T-helper 22 cell (primary cell): ENCODE measurements around the gene ABCA13.

ENCODE experiments used
- DNase-seq: peaks from one replicate; pipeline ENCODE4 v3.0.0-alpha.2; 2020; ENCODE audit warnings: low read depth

Gene ABCA13

DNA sequence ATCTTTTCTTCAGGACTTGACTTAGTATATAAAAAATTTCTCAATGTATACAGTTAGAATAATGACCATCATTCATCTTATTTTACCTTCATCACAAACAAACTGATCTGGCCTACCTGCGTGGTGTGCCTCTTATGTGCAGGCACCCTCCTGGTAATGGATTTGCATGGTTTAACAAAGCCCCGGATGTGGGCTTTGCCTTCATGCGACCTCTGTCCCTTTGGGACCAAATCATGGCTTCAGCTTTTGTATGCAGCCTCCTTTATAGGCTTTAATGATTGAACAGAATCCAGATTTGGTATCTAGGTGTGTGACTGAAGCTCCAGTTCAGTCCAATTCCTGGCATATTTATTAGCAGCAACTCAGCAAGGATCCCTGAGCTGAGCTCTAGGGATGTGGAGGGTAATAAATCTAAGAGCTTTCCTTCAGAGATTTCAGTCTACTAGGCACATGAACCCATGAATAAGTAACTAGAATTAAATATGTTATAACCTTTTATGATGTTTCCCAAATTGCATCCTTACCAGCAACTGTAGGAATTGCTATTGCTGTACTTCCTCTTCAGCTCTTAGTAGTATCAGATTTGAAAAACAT, 256.9 kb downstream of the ABCA13 start:
- DNase-seq = no peak

DNA sequence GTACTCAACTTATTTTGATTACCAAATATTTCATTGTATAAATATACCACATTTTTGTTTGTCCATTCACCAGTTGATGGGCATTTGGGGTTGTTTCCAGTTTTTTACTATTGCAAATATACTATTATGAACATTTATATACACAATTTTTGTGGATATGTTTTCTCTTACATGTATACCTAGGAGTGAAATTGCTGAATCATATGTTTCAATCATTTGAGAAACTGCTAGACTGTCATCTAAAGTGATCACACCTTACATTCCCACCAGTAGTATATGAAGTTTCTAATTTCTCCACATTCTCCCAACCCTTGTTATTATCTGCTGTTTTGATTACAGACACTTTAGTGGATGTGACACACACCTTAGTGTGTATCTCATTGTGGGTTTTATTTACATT, 257.9 kb downstream of the ABCA13 start:
- no peak for DNase-seq

DNA sequence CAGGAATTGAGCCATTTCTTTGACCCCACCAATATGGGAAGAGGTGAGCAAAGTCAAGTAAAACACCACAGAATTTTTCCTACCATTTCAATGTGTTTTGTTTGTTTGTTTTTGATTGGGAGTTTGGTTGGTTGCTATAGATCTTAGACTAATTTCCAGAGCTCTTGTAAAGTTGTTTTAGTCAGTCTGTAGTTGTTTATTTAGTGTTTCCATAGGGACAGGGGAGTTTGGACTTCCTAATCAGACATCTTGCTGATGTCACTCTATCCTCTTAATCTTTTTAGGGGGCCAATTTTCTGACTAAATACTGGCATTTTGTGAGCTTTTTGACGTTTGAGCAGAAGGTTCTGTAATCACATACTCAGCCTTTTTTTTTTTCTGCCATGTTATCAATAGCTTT, 266.9 kb downstream of the ABCA13 start:
- DNase-seq = no peak

DNA sequence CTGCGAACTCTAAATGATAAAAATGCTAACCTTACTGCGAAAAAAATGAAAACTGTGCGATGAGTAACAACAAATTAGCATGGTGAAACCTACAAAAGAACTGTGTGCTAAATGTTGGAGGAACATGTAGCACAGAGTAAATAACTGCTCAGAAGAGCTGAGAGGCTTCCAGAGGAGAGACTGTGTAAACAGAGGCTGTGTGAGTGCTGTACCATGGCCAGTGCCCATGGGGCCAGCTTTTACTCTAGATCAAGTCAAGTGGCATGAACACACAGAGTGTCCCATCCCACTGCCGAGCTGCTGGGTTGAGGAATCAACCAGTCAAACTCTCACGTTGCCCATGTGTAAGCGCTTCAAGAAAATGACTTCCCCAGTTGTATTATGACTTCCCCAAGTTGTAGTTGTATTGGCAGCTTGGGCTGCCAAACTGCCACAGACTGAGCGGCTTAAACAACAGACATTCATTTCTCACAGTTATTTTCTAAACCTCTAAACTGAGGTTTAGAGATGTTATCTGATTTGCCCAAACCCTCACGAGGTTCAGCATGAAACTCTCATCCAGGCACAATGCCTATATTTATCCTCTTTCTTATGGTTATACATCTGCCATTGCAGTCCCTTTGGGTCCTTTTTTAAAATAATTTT, 270.7 kb downstream of the ABCA13 start:
- no peak for DNase-seq

DNA sequence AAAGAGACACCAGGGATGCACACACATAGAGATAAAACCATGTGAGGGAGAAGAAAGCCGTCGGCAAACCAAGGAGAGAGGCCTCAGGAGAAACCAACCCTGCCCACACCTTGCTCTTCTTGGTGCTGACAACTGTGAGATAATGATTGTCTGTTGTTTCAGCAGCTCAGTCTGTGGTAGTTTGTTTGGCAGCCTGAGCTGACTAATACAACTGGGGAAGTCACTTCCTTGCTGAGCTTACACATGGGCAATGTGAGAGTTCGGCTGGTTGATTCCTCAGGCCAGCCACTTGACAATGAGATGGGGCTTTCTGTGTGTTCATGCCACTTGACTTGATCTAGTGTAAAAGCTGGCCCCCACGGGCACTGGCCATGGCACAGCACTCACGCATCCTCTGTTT, 271.8 kb downstream of the ABCA13 start:
- DNase-seq = no peak

DNA sequence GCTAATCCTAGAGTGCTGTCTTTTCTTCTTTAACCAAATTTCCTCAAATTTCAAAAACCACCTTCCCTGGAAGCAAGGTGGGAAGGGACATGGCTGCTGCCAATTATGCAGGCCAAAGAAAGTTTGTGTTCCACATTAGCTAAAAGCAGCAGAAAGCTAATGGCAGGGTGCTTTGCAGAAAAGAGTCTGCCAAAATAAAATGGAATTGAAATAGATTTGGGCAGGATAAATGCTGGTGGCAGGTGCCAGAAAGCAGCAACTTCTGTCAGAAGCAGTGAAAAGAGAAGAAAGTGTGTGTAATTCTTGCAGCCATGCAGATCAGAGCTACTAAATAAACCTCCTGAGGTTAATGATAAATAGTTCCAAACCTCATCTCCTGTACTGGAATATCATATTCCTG, 275.5 kb downstream of the ABCA13 start:
- no peak for DNase-seq

DNA sequence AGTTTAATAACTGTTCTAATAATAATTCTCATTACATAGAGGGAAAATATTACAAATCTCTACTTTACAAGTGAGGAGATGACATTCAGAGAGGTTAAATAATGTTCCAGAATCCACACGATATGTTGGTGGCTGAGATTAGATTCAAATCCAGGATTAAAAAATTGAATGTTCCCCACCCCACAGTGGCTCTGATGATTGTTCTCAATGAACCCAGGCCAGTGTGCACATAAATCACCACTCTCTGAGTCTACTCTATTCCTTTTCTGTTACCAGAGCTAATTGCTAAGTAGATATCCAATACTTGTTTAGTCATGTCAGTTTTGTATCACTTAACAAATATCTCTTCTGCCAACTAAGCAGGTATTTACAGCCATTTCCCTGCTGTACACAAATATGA, 281.0 kb downstream of the ABCA13 start:
- DNase-seq = no peak

DNA sequence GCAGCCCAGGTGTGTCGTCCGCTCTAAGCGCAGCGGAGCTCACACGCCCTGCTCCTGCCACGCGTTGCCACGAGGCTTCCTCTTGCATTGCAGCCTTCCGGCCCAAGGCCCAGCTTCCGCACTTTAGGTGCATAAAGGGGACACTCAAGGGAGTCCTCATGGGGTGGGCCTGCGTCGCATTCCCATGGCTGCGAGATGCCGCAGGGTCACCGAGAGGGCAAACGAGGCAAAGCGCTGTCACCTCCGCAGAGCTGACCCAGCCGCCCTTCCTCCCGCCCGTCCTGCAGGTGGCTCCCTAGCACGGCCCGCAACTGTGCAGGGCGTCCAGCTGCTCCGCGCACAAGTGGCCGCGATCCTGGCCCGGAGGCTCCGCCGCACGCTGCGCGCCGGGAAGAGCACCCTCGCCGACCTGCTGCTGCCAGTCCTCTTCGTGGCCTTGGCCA, 283.5 kb downstream of the ABCA13 start:
- DNase-seq = no peak

DNA sequence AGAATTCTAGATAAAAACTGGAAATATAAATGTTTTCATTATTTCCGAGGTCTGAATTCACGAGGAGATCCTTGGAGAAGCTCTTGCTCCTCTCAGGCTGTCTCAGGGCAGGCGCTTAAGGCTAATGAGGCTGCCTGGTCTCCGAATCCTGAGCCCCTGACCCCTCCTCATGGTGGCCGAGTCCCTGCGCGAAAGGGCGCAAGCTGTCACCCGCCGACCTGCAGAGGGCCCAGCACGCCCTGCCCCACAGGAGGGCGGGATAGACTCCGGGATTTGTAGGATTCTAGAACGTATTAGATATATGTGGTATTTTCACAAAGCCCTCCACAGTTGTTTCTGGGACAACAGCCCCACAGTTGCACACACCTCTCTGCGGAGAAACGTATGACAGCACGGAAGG, 284.1 kb downstream of the ABCA13 start:
- DNase-seq = no peak

DNA sequence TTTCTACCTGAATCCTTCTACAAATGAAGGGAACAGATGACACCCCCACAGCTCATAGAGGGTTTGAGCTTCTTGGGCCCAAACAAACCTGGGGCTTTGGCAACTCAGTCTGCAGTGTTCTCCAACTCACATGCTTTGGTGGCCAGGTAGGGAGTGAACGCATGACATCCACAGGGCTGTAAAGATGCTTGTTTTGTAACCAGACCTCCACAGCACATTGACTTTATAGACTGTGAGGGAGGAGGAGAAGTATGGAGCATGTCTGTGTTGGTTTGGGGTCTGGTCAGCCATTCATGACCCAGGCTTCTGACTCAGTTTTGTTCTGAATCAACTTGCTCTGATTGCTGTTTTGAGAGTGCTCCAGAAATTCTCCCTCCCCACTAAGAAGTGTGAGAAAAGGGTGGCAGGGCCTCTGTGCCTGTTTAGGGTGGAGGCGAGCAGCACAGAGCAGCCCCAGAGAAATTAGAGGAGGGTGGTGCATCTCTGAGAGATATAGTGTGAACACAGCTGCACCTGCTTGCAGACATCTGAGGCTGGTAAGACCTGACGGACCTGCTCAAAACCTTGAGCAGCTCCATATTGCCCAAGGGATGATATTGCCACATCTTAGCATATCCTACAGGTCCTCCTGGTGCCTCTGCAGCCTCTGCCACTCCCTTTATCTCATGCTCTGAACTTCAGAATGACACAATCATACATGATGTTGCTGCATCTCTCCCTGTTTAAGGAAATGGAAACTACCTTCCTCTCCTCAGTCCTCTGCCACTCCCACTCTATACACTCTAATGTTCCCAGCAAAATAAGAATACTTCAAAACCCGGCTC, 287.7 kb downstream of the ABCA13 start:
- DNase-seq = no peak

DNA sequence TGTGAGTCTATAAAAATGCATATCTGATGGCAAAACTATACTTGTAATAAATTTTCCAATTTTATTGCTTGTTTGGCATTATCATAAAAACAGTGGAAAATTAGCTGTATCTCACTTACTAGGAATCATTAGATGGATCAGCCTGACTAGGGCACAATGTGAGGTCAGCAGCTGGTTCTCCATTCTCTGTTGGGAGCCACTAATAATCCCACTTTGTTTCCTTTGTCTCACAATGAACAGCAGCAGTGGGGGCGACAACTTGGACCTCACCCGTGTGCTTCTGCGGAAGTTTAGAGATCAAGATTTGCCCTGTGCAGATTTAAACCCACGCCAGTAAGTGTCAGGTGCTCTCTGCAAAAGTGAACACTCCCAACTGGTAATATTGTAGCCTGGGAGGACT, 295.5 kb downstream of the ABCA13 start:
- DNase-seq = no peak

DNA sequence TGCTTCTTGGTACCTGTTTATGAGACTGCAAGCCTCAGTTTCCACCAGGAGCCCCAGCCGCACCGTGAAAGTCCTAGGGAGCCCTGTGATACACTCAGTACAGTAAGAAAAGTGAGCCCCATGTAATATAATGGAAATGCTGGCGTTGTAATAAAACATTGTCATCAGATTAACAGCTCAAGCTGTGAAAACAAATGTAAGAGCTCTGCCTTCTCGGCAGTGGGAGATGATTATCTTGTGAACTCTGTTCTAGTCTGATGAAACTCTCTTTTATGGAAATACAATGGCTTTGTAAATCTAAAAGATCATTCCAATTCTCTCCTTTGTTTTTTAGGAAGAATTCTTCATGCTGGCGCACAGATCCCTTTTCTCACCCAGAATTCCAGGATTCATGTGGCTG, 299.9 kb downstream of the ABCA13 start:
- DNase-seq = no peak

DNA sequence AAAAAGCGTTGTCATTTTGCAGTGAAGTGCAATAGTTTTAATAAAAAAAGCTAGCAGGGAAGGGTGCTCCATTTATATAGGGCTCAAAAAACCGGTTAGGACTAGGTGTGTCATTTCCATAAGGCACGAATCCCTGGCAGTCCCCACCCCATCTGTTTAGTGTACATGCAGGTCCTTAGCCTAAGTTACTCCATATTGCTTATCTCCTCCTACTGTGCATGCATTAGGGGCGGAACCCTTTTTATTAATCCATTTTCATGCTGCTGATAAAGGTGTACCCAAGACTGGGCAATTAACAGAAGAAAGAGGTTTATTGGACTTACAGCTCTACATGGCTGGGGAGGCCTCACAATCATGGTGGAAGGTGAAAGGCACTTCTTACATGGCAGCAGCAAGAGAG, 301.4 kb downstream of the ABCA13 start:
- DNase-seq = no peak

DNA sequence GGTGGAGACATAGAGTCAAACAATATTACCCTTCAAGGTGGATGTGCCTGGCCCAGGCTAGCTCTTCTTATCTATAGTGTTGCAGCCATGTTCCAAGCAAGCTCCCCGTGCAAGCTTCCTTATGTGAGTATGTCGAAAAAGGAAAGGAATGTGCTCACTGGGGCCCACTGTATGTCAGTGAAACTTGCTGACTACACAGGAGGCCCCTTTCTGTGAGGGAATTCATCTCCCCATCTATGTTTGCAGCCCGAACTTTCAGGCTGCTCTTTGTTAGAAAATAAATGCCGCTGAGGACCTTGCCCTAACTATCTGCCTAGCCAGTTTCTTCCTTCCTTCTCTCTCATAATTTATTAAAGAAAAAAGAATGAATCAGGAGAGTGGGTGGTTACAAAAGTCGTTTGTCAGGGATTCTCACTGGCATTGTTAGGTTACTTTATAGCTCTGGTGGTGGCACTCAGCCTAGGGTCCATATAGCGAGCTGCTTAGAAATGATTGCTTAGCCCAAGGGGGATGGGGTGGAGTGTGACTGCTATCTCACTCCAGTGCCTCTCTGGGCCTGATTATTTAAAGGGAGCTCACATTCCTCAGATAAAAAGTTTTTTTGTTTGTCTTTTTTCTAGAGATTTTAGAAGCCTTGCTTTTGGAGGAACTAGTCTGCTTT, 302.1 kb downstream of the ABCA13 start:
- DNase-seq = no peak

DNA sequence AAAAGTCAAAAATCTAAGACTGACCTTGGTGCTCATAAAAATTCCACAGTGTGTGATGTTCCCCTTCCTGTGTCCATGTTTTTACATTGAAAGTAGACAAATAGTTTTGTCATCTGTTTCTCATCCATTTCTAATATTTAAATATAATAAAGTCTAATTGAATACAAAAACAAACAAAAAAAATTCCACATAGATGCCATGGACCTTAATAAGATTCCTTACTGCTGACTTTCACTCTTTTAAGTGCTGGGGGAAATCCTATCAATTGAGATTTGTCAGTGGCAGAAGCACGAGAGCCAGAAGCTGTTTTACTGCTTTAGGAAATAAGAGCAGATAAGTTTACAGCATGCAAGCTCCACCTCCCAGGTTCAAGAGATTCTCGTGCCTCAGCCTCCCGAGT, 310.0 kb downstream of the ABCA13 start:
- no peak for DNase-seq

DNA sequence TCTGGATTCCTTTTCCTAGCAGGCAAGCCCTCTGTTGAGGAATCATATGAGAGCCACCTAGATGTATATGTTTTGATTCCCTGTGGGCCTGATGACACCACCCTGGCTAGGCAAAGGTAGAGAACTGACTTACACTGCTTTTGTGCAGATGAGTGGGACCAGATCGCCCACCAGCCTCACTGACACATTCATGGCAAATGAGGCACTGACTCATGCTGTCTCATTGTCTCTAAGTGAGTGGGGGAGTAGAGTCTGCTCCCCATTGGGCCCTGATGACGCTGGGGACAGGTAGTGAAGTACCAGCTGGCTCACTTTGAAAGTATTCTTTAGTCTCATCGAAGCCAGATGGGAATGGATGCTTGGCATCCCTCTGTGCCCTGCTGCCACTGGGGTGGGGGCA, 326.3 kb downstream of the ABCA13 start:
- no peak for DNase-seq

DNA sequence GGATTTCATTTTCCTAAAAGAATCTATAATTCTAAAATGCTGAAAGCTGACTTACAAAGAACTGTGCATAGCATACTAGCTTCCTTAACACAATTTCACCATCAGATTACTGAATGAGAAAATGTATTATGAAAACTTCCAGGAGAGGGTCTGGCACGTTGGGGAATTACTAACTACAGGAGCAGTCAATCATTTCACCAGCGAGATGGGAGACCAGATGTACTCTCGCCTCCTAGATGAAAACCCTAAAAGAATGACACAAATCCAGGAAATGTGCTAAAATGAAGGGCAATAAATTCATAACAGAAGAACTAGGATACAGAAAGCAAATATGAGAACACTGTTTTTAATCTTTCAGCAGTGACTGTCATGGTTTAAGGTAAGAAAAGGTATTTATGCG, 330.8 kb downstream of the ABCA13 start:
- no peak for DNase-seq

DNA sequence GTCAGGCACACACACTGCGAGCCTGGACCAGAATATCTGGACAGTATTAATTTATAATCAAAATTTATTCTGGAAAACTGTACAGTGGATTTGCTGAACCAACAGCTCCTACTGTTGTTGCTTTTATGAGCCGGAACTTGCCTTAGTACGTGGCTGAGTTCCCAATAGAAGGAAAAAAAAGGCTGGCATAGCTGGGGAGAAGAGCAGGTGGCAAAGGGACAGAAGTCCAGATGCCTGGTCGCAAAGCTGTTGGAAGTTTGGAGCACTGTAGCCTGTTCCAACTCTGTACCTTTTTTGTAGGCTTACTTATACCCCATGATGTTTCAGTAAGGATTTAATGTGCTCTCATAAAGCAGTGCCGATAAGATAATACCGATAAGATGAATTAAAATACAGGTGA, 333.8 kb downstream of the ABCA13 start:
- no peak for DNase-seq

DNA sequence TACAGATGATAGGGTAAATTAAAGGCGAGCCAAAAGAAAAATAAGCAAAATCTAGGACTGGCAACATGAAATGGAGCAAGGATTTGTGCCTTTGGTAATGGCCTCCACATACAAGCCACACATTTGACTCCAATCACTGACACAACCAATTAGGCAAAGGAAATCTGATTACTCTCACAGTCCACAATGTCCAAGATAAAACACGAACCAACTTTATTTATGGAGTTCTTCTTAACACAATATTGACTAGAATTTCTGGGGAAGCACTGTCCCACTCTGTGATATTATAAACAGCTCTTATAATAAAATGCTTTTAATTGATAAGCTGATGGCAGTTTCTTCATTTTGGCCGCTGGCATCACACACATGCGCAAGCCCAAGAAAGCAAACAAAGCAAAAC, 334.2 kb downstream of the ABCA13 start:
- DNase-seq = no peak

DNA sequence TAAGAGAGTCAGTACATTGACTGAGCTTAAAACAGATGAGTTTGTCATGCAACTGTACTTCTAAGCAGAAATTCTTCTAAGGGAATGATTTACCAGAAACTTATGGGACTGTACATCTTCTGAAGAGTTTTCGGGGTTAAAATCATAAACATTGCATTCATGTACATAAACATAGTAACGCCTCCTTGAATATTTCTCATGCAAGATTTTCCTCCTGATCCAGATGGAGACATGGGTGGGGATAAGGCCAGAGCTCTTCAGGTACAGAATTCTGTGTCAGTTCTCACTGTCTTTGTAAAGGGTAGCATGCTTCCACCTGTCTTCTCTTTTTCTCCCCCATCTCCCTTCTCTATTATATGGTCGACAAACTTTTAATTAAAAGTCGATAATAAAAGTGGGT, 335.3 kb downstream of the ABCA13 start:
- DNase-seq = no peak

DNA sequence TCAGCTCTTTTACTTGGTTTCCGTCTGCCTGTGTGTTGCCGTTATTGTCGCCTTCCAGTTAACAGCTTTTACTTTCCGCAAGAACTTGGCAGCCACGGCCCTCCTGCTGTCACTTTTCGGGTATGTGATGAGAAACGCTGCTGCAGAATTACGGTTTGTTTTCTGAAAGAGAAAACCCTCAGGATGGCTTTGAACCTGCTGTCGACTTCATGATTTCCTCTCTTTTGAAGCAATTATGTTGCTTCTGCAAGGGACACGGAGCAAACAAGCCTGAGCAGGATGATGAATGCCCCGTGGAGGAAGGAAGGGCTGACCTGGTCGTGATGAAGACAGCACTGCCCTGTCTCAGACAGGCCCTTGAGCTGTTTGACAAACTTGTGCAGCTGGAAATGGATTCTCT, 339.8 kb downstream of the ABCA13 start:
- no peak for DNase-seq

DNA sequence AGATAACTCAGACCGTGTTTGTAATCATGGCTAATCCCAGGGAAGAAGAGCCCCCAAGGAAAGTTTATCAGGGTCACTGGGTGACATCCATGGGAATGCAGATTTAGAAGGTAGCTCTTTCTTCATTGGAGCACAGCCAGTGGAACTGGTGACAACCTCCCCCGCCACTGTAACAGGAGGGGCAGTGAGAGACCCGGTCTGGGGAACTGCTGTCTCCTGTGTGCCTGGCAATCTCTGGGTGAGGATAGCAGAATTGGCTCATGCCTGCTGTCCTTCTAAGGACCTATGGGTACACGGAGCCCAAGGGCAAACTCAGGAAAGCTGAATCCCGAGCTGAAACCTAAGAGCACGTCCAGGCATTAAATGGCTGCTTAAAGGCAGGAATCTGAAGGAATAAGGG, 341.6 kb downstream of the ABCA13 start:
- no peak for DNase-seq

DNA sequence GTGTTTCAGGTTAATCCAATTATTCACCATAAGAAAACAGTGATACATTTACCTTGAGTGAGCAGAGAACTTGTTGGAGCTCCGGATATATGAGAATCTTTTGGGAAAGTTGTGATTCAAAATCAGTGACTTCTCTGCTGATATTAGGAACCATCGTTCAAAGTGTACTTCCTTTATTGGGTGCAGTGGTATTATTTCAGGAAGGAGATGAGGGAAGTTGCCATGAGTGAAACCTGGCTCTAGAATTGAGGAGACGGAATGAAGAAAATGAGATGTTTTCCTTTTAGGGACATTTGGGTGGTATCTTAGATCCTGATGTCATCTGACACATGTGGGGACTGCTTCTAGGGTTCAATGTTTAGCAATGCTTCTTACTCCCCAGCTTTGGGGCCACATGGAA, 343.9 kb downstream of the ABCA13 start:
- DNase-seq = no peak
